AG09309 (cell line): ENCODE data around the gene EXOSC9.

ENCODE experiments used
- DNase-seq: peaks from one replicate; pipeline ENCODE4 v3.0.0-alpha.2; 2010; ENCODE audit warnings: low read depth
- H3K4me3 ChIP-seq: 2 replicates; pipeline ENCODE4 v1.5.1; 2011; ENCODE audit warnings: mild to moderate bottlenecking, low read depth, low read length, moderate library complexity; ENCODE audit not compliant: control insufficient read depth
- CTCF ChIP-seq: IDR thresholded peaks from 2 replicates; pipeline ENCODE4 v1.5.1; 2011; ENCODE audit warnings: mild to moderate bottlenecking, low read depth, low read length, inconsistent platforms; ENCODE audit not compliant: insufficient read depth, control insufficient read depth; ENCODE audit errors: missing control alignments

EXOSC9 gene

GRCh38 chr4:121824950-121825349 is 23.8 kb downstream of the EXOSC9 start:
- TF ChIP-seq CTCF, result no peak
- DNase-seq, result no peak
- no peak overlapping the region for H3K4me3 ChIP-seq

GRCh38 chr4:121827853-121828252 is 26.7 kb downstream of the EXOSC9 start:
- no peak for TF ChIP-seq CTCF
- peak; percentile 33 for DNase-seq
- H3K4me3 ChIP-seq, result no peak overlapping the region

- no peak overlapping the region for H3K4me3 ChIP-seq
- no peak for TF ChIP-seq CTCF
- no peak for DNase-seq
These were observed 28.4 kb downstream of the EXOSC9 start for GRCh38 chr4:121829511-121829910.

- no peak for TF ChIP-seq CTCF
- no peak for DNase-seq
- H3K4me3 ChIP-seq, result no peak overlapping the region
These were observed 37.0 kb downstream of the EXOSC9 start for GRCh38 chr4:121838136-121838535.

- DNase-seq, result no peak
- no peak overlapping the region for H3K4me3 ChIP-seq
- no peak for TF ChIP-seq CTCF
These were observed 41.7 kb downstream of the EXOSC9 start for GRCh38 chr4:121842862-121843261.

- no peak overlapping the region for H3K4me3 ChIP-seq
- no peak for DNase-seq
- TF ChIP-seq CTCF, result no peak
These were observed 45.5 kb downstream of the EXOSC9 start for GRCh38 chr4:121846662-121847061.

GRCh38 chr4:121851354-121851753 is 50.2 kb downstream of the EXOSC9 start:
- DNase-seq, result no peak
- TF ChIP-seq CTCF, result no peak
- H3K4me3 ChIP-seq, result no peak overlapping the region
